Measurements from ENCODE around the gene FLNA.

The FLNA gene

DNA sequence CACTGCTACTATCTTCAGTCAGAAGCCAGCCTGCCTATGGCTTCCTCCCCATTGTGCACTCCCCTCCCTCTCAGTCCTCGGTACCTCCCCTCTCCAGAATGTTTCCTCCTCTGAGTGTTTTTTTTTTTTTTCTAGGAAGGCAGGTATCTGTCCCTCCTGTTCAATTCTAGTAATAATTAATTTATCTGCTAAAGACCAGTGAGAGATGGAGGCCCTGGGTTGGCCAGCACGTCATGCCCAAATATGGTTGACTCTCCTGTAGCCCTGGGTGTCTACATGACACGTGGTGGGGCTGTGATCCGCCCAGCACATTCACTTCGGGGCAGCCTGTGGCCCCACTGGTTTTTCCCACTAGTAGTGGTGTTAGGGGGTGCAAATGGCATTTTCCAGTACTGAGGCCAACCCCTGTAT is 1.8 kb downstream of the FLNA start:
- no peak for DNase-seq

DNA sequence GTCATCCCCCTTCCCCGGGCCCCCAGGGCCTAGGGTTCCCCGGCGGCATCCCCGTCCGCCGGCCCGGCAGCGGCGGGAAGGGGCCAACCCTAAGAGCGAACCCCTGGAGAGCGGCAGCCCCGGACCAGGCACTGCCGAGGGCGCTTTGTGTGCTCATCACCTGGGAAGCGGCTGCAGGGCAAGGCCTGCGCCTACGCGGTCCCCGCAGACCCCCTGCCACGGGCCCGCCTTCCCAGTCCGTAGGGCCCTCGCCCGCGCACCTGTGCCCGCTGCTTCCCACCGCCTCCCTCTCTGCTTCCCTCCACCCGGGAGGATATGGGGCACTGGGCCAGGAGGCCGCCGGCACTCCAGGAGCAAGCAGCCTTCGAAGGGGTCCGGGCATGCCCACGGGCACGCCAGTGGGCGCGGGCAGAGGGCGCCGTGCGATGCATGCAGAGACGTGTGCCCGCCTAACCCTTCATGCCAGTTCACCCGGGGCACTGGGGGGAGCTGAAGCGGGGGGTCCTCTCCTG is 2.6 kb downstream of the FLNA start:
- no peak for DNase-seq

- DNase-seq = peak; percentile 81 to 89
These were observed 3.2 kb downstream of the FLNA start for GRCh38 chrX:154371017-154371788.

GRCh38 chrX:154370300-154371016 is 4.0 kb downstream of the FLNA start:
- no peak for DNase-seq

- DNase-seq = peak; percentile 77 to 90
These were observed 4.8 kb downstream of the FLNA start for GRCh38 chrX:154369449-154370299.

DNA sequence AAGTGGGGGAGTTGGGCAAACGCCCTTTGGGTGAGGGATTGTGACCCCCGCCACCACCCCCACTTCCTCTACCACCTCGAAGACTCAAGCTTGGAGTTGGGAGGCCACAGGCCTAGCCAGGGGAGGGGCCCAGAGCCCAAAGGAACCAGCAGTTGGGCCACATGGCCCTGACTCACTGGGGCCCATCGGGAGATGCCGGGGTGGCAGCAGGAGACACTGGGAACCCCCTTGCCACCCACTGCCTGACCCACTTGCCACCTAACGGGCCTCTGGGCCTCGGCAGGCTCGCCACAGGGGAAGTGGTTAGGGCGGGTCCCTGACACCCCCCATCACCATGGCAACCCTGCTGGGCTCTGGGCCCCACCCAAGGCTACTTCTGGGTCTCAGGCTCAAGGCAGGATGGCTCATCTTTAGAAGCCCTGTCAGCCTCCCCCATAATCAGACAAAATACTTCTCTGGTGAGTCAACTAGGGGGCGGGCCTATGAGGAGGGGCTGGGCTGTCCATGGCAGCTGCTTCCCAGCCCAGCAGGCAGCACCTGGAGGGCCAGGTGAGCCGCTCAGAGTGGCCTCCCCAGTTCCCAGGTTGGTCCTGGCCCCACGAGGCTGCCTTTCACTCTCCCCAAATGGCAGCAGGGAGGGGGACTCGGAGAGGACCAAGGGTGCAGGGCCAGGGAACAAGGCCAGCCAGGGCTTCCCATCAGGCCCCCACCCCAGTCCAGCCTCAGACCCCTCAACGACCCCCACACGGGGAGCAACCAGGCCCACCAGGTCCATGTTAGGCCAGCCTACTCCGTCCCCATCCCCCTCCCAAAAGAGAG is 5.6 kb downstream of the FLNA start:
- DNase-seq = peak; percentile 85 to 88

- DNase-seq = no peak
These were observed 6.7 kb downstream of the FLNA start for GRCh38 chrX:154367474-154368308.

DNA sequence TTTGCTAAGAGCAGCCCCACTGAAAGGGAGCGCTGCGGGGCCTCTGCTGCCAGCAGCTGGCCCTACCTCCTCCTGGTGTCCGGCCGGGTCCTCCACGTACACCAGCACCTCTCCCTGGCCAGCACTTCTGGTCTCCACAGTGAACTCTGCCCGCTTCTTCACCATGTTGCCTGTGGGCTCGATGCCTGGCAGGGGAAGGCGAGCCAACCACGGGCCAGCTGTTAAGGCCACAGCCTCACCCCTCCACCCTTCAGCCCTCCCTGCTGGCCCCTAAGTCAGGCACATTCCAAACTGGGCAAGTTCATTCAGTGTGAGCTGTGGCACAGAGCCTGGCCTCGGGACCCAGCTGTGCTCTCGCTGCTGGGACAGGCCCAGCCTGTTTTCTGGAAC is 7.8 kb downstream of the FLNA start:
- DNase-seq = no peak

DNA sequence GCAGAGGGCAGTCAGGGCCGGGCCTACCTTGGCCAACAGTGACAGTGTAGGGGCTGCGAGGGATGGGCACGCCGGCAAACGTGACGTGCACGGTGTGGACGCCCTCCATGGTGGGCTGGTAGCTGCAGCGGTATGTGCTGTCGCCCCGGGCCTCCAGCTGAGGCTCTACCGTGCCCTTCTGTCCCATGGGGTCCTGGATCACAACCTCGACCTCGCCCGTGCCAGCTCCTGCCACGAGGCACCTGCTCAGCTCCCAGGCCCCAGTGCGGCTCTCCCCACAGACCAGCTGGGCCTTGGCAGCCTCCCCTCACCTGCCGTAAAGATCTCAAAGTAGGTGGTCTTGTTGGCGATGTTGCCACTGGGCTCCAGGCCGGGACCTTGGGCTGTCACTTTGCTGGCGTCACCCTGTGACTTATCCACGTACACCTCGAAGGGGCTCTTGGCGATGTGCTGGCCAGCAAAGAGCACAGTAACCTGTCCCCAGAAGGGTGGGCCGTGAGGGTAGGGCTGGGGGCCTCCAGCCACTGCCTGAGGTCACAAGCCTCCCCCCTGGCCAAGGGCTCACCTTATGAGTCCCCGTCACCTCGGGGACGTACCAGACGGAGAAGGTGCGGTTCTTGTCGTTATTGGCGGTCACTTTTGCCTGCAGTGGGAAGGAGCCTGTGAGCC is 8.3 kb downstream of the FLNA start:
- no peak for DNase-seq

DNA sequence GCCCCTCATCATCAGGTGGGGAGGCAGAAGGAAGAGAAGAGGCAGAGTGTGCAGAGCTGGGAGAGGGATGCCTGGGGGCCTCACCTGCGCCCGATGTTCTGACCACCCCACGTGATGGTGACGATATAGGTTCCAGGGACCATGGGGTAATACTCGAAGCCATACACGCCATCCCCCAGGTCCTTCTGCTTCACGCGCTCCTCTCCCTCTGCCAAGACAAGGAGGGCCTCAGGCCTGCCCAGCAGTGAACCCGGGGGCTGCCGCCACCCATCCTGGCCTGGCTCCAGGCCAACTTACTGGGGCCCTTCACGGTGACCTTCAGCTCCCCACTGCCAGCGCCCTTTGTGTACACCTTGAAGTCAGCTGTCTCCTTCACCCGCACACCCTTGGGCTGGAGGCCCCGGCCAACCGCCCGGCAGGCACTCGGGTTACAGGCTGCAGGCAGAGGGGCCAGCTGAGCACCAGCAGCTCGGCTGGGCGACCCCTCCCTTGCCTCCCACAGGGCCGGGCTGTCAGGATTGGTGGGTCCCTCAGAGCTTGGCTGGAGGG is 9.3 kb downstream of the FLNA start:
- DNase-seq = no peak

GRCh38 chrX:154363706-154364439 is 10.6 kb downstream of the FLNA start:
- no peak for DNase-seq

DNA sequence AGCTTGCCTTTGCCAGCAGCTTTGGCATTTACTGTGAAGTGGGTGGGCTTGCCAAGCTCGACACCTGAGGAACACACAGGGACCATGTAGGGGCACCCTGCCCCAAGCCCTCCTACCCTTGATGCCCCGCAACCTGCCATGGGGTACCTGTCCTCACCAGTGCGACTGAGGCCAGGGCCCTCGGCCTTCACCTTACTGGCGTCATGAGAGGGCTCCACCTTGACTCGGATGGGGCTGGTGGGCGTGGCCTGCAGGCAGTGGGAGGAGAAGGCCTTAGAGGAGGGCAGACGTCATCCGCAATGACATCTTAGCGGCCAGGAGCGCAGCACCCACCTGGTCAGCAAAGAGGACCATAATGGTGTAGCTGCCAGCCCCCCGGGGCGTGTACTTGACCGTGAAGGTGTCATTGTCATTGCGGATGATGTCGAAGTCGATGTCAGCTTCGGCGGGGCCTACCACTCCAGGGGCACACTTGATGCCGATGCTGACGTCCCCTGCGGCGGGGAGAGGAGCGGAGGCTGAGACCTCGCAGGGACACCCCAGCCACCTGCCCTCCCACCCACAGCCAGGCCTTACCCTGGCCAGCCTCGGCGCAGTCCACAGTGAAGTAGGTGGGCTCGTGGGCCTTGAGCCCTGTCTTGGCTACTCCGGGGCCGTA is 12.2 kb downstream of the FLNA start:
- DNase-seq = no peak

DNA sequence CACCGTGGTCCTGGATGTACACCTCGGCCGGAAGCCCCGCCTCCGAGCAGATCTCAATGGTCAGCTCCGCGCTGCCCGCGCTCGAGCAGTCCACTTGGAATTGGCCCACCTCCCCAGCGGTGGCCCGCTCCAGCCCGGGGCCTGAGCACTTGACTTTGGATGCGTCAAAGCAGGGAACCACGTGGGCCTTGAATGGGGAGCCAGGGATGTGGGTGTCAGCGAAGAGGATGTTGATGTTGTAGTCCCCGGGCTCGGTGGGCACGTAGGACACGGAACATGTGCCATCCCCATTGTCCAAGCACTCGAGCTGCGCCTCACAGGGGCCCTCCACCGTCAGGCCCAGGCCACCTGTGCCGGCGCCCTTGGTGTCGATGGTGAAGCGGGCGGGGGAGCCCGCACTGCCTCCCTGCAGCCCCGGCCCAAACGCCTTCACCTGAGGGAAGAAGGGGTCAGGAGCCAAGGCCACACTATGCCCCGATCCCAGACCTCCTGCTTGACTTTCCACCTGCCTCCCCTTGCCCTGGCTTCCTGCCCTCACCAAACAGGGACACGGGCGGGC is 14.2 kb downstream of the FLNA start:
- DNase-seq = no peak

DNA sequence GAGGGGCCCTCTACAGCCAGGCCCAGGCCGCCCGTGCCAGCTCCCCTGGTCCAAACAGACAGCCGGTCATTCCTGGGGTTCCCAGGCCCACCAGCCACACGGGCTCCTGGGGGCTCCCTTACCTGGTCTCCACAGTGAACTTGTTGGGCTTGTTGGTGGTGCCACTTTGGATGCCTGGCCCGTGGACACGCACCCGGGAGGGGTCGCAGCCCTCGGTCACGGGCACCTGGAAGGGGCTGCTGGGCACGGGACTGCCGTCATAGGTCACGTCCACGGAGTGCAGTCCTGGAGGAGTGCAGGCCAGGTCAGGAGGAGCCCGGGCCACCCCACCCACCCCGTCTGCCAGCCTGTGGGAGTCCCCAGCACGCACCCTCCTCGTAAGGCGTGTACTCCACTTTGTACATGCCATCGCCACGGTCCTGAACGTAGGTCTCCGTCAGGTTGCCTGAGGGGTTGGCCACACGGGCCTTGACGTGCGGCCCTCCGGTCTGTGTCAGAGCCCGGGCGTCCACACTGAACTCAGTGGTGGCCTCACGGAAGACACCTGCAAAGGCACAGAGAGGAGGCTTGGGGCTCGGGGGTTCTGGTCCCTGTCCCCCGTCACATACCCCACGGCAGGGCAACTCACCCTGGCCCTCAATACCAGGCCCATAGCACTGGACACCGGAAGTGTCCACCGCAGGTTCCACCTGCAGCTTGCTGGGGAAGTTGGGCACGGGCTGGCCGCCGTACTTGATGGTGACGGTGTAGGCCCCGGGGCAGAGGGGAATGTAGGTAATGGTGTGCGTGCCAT is 14.9 kb downstream of the FLNA start:
- no peak for DNase-seq

- DNase-seq = no peak
These were observed 15.6 kb downstream of the FLNA start for GRCh38 chrX:154358829-154359228.

- no peak for DNase-seq
These were observed 16.4 kb downstream of the FLNA start for GRCh38 chrX:154358011-154358410.

GRCh38 chrX:154357205-154357604 is 17.2 kb downstream of the FLNA start:
- no peak for DNase-seq

DNA sequence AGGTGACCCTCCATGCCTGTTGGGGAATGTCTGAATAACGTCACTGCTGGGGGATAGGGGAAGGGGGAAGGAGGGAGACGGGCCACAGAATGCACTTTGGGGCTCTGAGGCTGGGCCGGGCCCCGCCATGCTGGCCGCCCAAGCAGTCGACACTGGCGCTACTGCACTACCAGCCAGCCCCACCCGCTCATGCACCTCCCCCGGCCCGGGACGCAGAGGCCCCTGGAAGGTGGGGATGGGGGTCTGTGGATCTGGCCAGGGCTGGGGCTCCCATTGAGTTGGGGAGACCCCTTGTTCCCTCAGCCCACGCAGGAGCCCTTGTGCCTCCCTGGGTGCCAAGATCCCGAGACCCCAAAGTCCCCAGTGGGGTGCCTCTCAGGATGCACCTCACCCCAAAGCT is 17.8 kb downstream of the FLNA start:
- no peak for DNase-seq

Measured in SW 1271 (cell line).